ENCODE results near the gene ACSL1. TPM values are rescaled to one million over a fixed set of nuclear protein-coding genes. Genes with fewer than 3 reads are reported as not detected.

Gene ACSL1
- total and polyA plus RNA-seq, 8 donors, result 42.8 to 1,170 (median 51.3) TPM

GRCh38 chr4:184819786-184820185 lies 6.0 kb downstream of the ACSL1 start:
- H3K27ac ChIP-seq, result peak overlapping the region in 4 of 5 donors; percentile 41 to 66 (median 47)
- H3K4me1 ChIP-seq, result peaks cover 25 to 85% (median 48%) of the 10 kb centered on the region in 4 donors
- no peak for TF ChIP-seq EP300 (IDR thresholded peaks at IDR 0.05)
- peak in 1 of 3 donors; percentile 25 for TF ChIP-seq POLR2AphosphoS5 (IDR thresholded peaks at IDR 0.05)
- no peak for TF ChIP-seq POLR2A (IDR thresholded peaks at IDR 0.05)
- no peak for TF ChIP-seq CTCF (IDR thresholded peaks at IDR 0.05)
- 39 to 66% (median 54%) methylated on average over 6 of the region's 6 CpGs for WGBS, 5 donors
- H3K27me3 ChIP-seq, result no peaks in the 10 kb centered on the region
- no peak for DNase-seq
- H3K9me3 ChIP-seq, result no peaks in the 10 kb centered on the region
- peak overlapping the region in 1 of 4 donors; percentile 86 for H3K4me3 ChIP-seq
- intact Hi-C loops (cut with DNase I; ENCODE audit: low total_unique reads), result loop anchor here (10.0 kb wide), 1 partner anchor 75 kb away; no protein-coding TSS in a partner anchor
- no peaks in the 10 kb centered on the region for H3K36me3 ChIP-seq

- Histone ChIP-seq H3K9me3 (no peaks in the 10 kb centered on the region), H3K27ac (peak overlapping the region in 3 of 5 donors; percentile 19 to 43 (median 39)), H3K4me1 (peaks cover 22 to 83% (median 55%) of the 10 kb centered on the region in 4 donors), H3K27me3 (no peaks in the 10 kb centered on the region), H3K36me3 (no peaks in the 10 kb centered on the region), H3K4me3 (no peak overlapping the region)
- 59 to 83% (median 78%) methylated on average over 4 of the region's 4 CpGs for WGBS, 5 donors
- no peak for TF ChIP-seq POLR2AphosphoS5 (IDR thresholded peaks at IDR 0.05)
- intact Hi-C loops (cut with DNase I; ENCODE audit: low total_unique reads), result no loop called here
- no peak for DNase-seq
These were observed 7.6 kb downstream of the ACSL1 start for GRCh38 chr4:184818216-184818564.

GRCh38 chr4:184817494-184818215 lies 8.1 kb downstream of the ACSL1 start:
- Histone ChIP-seq H3K27ac (peak overlapping the region in 4 of 5 donors; percentile 13 to 43 (median 29)), H3K9me3 (no peaks in the 10 kb centered on the region), H3K36me3 (no peaks in the 10 kb centered on the region), H3K27me3 (no peaks in the 10 kb centered on the region), H3K4me3 (no peak overlapping the region), H3K4me1 (peaks cover 27 to 84% (median 56%) of the 10 kb centered on the region in 4 donors)
- intact Hi-C loops (cut with DNase I; ENCODE audit: low total_unique reads), result no loop called here
- WGBS, 5 donors, result 81 to 93% (median 85%) methylated on average over 4 to 11 of the region's 11 CpGs
- TF ChIP-seq CTCF (IDR thresholded peaks at IDR 0.05) (no peak), EP300 (IDR thresholded peaks at IDR 0.05) (no peak), POLR2AphosphoS5 (IDR thresholded peaks at IDR 0.05) (no peak), POLR2A (IDR thresholded peaks at IDR 0.05) (no peak)
- no peak for DNase-seq

- peak overlapping the region in 1 of 5 donors; percentile 39 for H3K27ac ChIP-seq
- no peaks in the 10 kb centered on the region for H3K36me3 ChIP-seq
- TF ChIP-seq CTCF (IDR thresholded peaks at IDR 0.05) (no peak), POLR2A (IDR thresholded peaks at IDR 0.05) (no peak), POLR2AphosphoS5 (IDR thresholded peaks at IDR 0.05) (no peak), EP300 (IDR thresholded peaks at IDR 0.05) (no peak)
- peaks cover 29 to 87% (median 58%) of the 10 kb centered on the region in 4 donors for H3K4me1 ChIP-seq
- H3K9me3 ChIP-seq, result no peaks in the 10 kb centered on the region
- intact Hi-C loops (cut with DNase I; ENCODE audit: low total_unique reads), result no loop called here
- DNase-seq, result no peak
- H3K4me3 ChIP-seq, result no peak overlapping the region
- H3K27me3 ChIP-seq, result no peaks in the 10 kb centered on the region
These were observed 8.8 kb downstream of the ACSL1 start for GRCh38 chr4:184816962-184817361.

Data from stomach (tissue), 9 donors.